Duodenal mucosa (tissue), 2 donors: Measurements from ENCODE around the gene FAM83G.
A peak's percentile ranks its signal among the peaks of the same experiment; 100 is the strongest.
"Not testable (repeated sequence)": the region's sequence is repeated elsewhere in the genome, so short reads cannot be mapped to it uniquely, and the experiment has no call there.

ENCODE experiments used
- H3K27ac ChIP-seq: one replicate; pipeline ENCODE4 v1.7.0; 2013; ENCODE audit warnings: low read depth, low read length
- H3K27me3 ChIP-seq, 2 donors: one replicate each; pipeline ENCODE4 v1.7.0; 2013; ENCODE audit warnings: low read length in 2 of 2, control low read depth in 1 of 2; ENCODE audit not compliant: insufficient read depth in 2 of 2, control insufficient read depth in 1 of 2
- H3K36me3 ChIP-seq, 2 donors: one replicate each; pipeline ENCODE4 v1.7.0; 2013; ENCODE audit warnings: low read length in 2 of 2, control low read depth in 1 of 2; ENCODE audit not compliant: insufficient read depth in 2 of 2, control insufficient read depth in 1 of 2
- H3K4me1 ChIP-seq, 2 donors: one replicate each; pipeline ENCODE4 v1.7.0; 2013; ENCODE audit warnings: low read length in 2 of 2, control low read depth in 1 of 2; ENCODE audit not compliant: insufficient read depth in 2 of 2, control insufficient read depth in 1 of 2
- H3K4me3 ChIP-seq, 2 donors: one replicate each; pipeline ENCODE4 v1.7.0; 2013; ENCODE audit warnings: low read length in 2 of 2, low read depth in 1 of 2
- H3K9ac ChIP-seq, 2 donors: one replicate each; pipeline ENCODE4 v1.7.0; 2013; ENCODE audit warnings: low read length in 2 of 2, low read depth in 1 of 2
- H3K9me3 ChIP-seq, 2 donors: one replicate each; pipeline ENCODE4 v1.7.0; 2013; ENCODE audit warnings: low read length in 2 of 2, control low read depth in 1 of 2; ENCODE audit not compliant: control insufficient read depth in 1 of 2

The FAM83G gene

GRCh38 chr17:19004421-19005136 is at the start of gene FAM83G:
Gene FAM83G (minus strand): TSS chr17:19004764. CDS start chr17:19004041, 723 bp downstream.
- H3K4me1 ChIP-seq = peaks cover 32 to 41% of the 10 kb centered on the region in 2 donors
- H3K36me3 ChIP-seq = peaks cover 0 to 8% of the 10 kb centered on the region in 2 donors
- peak within 1 kb of the TSS; percentile 59 for H3K27ac ChIP-seq
- no peaks in the 10 kb centered on the region for H3K9me3 ChIP-seq
- H3K27me3 ChIP-seq = no peaks in the 10 kb centered on the region
- H3K9ac ChIP-seq = peak within 1 kb of the TSS; percentile 80 to 85
- peak within 1 kb of the TSS; percentile 76 to 78 for H3K4me3 ChIP-seq

- H3K9ac ChIP-seq, H3K27ac ChIP-seq, H3K9me3 ChIP-seq, H3K4me3 ChIP-seq, H3K36me3 ChIP-seq, H3K4me1 ChIP-seq, H3K27me3 ChIP-seq: not testable (repeated sequence)
Measured at GRCh38 chr17:19048826-19049225, 44.3 kb upstream of the FAM83G start.

GRCh38 chr17:19047510-19047909 is 42.9 kb upstream of the FAM83G start:
- H3K4me1 ChIP-seq, H3K9ac ChIP-seq, H3K4me3 ChIP-seq, H3K27me3 ChIP-seq, H3K36me3 ChIP-seq, H3K9me3 ChIP-seq, H3K27ac ChIP-seq: not testable (repeated sequence)

GRCh38 chr17:19046782-19047375 is 42.3 kb upstream of the FAM83G start, which contains the start of gene GRAP:
Gene GRAP (minus strand): TSS chr17:19046957. CDS start chr17:19046926, 31 bp downstream.
- H3K9me3 ChIP-seq, H3K4me3 ChIP-seq, H3K4me1 ChIP-seq, H3K9ac ChIP-seq, H3K27me3 ChIP-seq, H3K27ac ChIP-seq, H3K36me3 ChIP-seq: not testable (repeated sequence)

GRCh38 chr17:19044643-19045042 is 40.1 kb upstream of the FAM83G start:
- not testable (repeated sequence) for H3K9me3 ChIP-seq, H3K27me3 ChIP-seq, H3K4me1 ChIP-seq, H3K36me3 ChIP-seq, H3K4me3 ChIP-seq, H3K27ac ChIP-seq, H3K9ac ChIP-seq

GRCh38 chr17:19043032-19043431 is 38.5 kb upstream of the FAM83G start:
- not testable (repeated sequence) for H3K4me3 ChIP-seq, H3K27me3 ChIP-seq, H3K4me1 ChIP-seq, H3K36me3 ChIP-seq, H3K27ac ChIP-seq, H3K9me3 ChIP-seq, H3K9ac ChIP-seq

- H3K27me3 ChIP-seq, H3K27ac ChIP-seq, H3K4me3 ChIP-seq, H3K4me1 ChIP-seq, H3K9me3 ChIP-seq, H3K36me3 ChIP-seq, H3K9ac ChIP-seq: not testable (repeated sequence)
Measured at GRCh38 chr17:19042369-19042768, 37.8 kb upstream of the FAM83G start.

GRCh38 chr17:19041871-19042270 is 37.3 kb upstream of the FAM83G start:
- H3K9ac ChIP-seq, H3K9me3 ChIP-seq, H3K36me3 ChIP-seq, H3K4me1 ChIP-seq, H3K27me3 ChIP-seq, H3K4me3 ChIP-seq, H3K27ac ChIP-seq: not testable (repeated sequence)

- H3K27ac ChIP-seq, H3K4me3 ChIP-seq, H3K9ac ChIP-seq, H3K27me3 ChIP-seq, H3K36me3 ChIP-seq, H3K4me1 ChIP-seq, H3K9me3 ChIP-seq: not testable (repeated sequence)
Measured at GRCh38 chr17:19040350-19040749, 35.8 kb upstream of the FAM83G start.

GRCh38 chr17:19038730-19039129 is 34.2 kb upstream of the FAM83G start:
- H3K36me3 ChIP-seq = not testable (repeated sequence)

More at GRCh38 chr17:19038730-19039129, 34.2 kb upstream of the FAM83G start:
- not testable (repeated sequence) for H3K9ac ChIP-seq, H3K27ac ChIP-seq, H3K27me3 ChIP-seq, H3K9me3 ChIP-seq, H3K4me1 ChIP-seq, H3K4me3 ChIP-seq
